Hepatocyte (in vitro differentiated cells): ENCODE results near the gene DSN1.

Experiments
- CTCF ChIP-seq: fragments of 200-600 bp; sonication (generic); IDR thresholded peaks from 2 replicates; pipeline ENCODE4 v1.5.1; 2016; ENCODE audit warnings: antibody characterized with exemption, mild to moderate bottlenecking; ENCODE audit not compliant: poor library complexity
- EZH2 ChIP-seq: fragments of 200-600 bp; sonication (generic); IDR thresholded peaks from 2 replicates; pipeline ENCODE4 v1.6.1; 2016; ENCODE audit warnings: antibody characterized with exemption, mild to moderate bottlenecking, borderline replicate concordance
- EZH2phosphoT487 ChIP-seq: fragments of 200-600 bp; sonication (generic); IDR thresholded peaks from one replicate; pipeline ENCODE4 v1.6.1; 2018; ENCODE audit warnings: antibody characterized with exemption, mild to moderate bottlenecking, low read depth, moderate library complexity; ENCODE audit not compliant: unreplicated experiment, severe bottlenecking

- no peak for TF ChIP-seq EZH2phosphoT487
- no peak for TF ChIP-seq CTCF
- no peak for TF ChIP-seq EZH2
Observed at GRCh38 chr20:36818861-36819260, 45.3 kb upstream of the DSN1 start.
